Thyroid gland (tissue), 4 donors: ENCODE measurements around the gene SEPTIN1. TPM values are rescaled to one million over a fixed set of nuclear protein-coding genes. Genes with fewer than 3 reads are reported as not detected.
A peak's percentile ranks its signal among the peaks of the same experiment; 100 is the strongest.

Experiments used
- DNase-seq, 2 donors: peaks; one replicate each; pipeline ENCODE4 v3.0.0-alpha.2; 2019
- H3K27ac ChIP-seq, 3 donors: fragments of 200-600 bp; sonication (generic); 1 replicate in 2 of 3; 2 replicates in 1 of 3; pipeline ENCODE4 v1.5.1; 2016 to 2019; ENCODE audit warnings: mild to moderate bottlenecking in 1 of 3, moderate library complexity in 1 of 3
- H3K27me3 ChIP-seq: fragments of 200-600 bp; sonication (generic); one replicate; pipeline ENCODE4 v1.5.1; 2019
- H3K36me3 ChIP-seq, 2 donors: fragments of 200-600 bp; sonication (generic); one replicate each; pipeline ENCODE4 v1.5.1; 2016 to 2019
- H3K4me1 ChIP-seq, 2 donors: fragments of 200-600 bp; sonication (generic); one replicate each; pipeline ENCODE4 v1.5.1; 2017 to 2019
- H3K4me3 ChIP-seq, 3 donors: fragments of 200-600 bp; sonication (generic); replicated peaks in 1 of 3; 1 replicate in 2 of 3; 2 replicates in 1 of 3; pipeline ENCODE4 v1.5.1; 2016; ENCODE audit warnings: mild to moderate bottlenecking in 1 of 3
- H3K9me3 ChIP-seq: fragments of 200-600 bp; sonication (generic); one replicate; pipeline ENCODE4 v1.5.1; 2017
- POLR2A ChIP-seq, 2 donors: fragments of 450-650 bp; IDR thresholded peaks; one replicate each; pipeline ENCODE4 v1.6.1; 2017; ENCODE audit warnings: antibody characterized with exemption in 2 of 2, mild to moderate bottlenecking in 2 of 2, moderate library complexity in 1 of 2
- WGBS, 2 donors: methylation state at CpG; one replicate each; pipeline ENCODE4 v1.1.5; 2017; 5-methylcytosine and 5-hydroxymethylcytosine counted together
- intact Hi-C: fragments of 100-400 bp; cut with DNase I; formaldehyde crosslinking; loops from one replicate; pipeline ENCODE4 v1.15.1; 2023
- total RNA-seq, 4 donors: library from RNA; depleted of rRNA; stranded (reverse); fragments of >200 nt; gene quantifications; one replicate each; pipeline ENCODE4 v1.2.3, GENCODE V29; 2016
- TF ChIP-seq, protein P1 (sequence below), 6 experiments: fragments of 200-600 bp in 3 of 6; fragments of 450-650 bp in 3 of 6; sonication (generic) in 3 of 6; IDR thresholded peaks; one replicate each; pipeline ENCODE4 v1.5.1; 2016 to 2019; ENCODE audit warnings: antibody characterized with exemption in 6 of 6, mild to moderate bottlenecking in 2 of 6, inconsistent platforms in 1 of 6, moderate library complexity in 1 of 6

Gene SEPTIN1
- total RNA-seq, 4 donors from 2014 or later: 0.56 to 3.4 (median 1.4) TPM

DNA sequence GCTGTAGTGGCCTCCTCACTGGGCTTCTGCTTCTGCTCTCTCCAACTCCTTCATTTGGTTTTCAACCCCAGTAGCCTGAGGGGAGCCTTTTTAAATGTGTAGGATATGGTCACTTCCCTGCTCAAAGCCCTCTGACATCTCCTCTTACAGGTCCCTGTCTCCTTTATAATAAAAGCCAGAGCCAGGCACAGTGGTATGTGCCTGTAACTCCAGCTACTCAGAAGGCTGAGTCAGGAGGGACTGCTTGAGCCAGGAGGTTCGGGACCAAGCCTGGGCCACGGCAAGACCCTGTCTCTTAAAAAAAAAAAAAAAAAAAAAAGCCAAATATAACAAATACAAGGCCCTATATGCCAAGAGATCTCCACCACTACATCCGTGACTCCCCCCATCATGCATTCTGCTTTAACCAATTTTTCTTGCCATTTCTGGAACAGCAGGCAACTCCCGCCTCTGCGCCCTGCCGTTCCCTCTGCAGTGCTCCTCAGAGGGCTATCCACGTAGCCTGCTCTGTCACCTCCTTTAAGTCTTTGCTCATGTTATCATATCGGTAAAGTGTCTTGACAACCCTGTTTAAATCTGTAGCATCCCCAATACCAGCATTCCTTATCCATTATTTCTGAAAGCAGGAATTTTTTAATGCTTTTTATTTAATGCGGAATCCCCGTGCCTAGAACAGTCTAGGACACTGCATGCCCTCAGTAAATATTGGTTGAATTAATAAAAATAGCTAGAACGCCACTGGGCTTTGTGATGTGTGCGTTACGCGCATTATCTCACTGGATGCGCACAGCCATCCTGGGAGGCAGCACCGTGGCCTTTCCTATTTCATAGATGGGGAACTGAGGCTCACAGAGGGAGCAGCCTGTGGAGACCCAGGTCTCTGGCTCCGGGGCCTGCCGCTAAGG lies 34.5 kb upstream of the SEPTIN1 start:
- H3K9me3 ChIP-seq: no peaks in the 10 kb centered on the region
- H3K4me3 ChIP-seq: peak overlapping the region in 2 of 3 donors; percentile 25 to 42
- H3K27ac ChIP-seq: peak overlapping the region in 2 of 3 donors; percentile 69 to 82
- TF ChIP-seq POLR2A (IDR thresholded peaks at IDR 0.05): no peak
- TF ChIP-seq, protein P1, sequence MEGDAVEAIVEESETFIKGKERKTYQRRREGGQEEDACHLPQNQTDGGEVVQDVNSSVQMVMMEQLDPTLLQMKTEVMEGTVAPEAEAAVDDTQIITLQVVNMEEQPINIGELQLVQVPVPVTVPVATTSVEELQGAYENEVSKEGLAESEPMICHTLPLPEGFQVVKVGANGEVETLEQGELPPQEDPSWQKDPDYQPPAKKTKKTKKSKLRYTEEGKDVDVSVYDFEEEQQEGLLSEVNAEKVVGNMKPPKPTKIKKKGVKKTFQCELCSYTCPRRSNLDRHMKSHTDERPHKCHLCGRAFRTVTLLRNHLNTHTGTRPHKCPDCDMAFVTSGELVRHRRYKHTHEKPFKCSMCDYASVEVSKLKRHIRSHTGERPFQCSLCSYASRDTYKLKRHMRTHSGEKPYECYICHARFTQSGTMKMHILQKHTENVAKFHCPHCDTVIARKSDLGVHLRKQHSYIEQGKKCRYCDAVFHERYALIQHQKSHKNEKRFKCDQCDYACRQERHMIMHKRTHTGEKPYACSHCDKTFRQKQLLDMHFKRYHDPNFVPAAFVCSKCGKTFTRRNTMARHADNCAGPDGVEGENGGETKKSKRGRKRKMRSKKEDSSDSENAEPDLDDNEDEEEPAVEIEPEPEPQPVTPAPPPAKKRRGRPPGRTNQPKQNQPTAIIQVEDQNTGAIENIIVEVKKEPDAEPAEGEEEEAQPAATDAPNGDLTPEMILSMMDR (IDR thresholded peaks at IDR 0.05): no peak
- H3K4me1 ChIP-seq: peaks cover 4 to 5% of the 10 kb centered on the region in 2 donors
- no peak for DNase-seq
- intact Hi-C loops: no loop called here
- H3K27me3 ChIP-seq: no peaks in the 10 kb centered on the region
- H3K36me3 ChIP-seq: no peaks in the 10 kb centered on the region
- 69 to 70% methylated on average over 17 of the region's 18 CpGs for WGBS, 2 donors

- no peaks in the 10 kb centered on the region for H3K9me3 ChIP-seq
- no peaks in the 10 kb centered on the region for H3K36me3 ChIP-seq
- TF ChIP-seq, protein P1 (IDR thresholded peaks at IDR 0.05): no peak
- no peak for TF ChIP-seq POLR2A (IDR thresholded peaks at IDR 0.05)
- peaks cover 4 to 5% of the 10 kb centered on the region in 2 donors for H3K4me1 ChIP-seq
- H3K4me3 ChIP-seq: no peak overlapping the region
- intact Hi-C loops: no loop called here
- H3K27ac ChIP-seq: no peak overlapping the region
- WGBS, 2 donors: 97% methylated on average over 4 of the region's 4 CpGs
- DNase-seq: no peak
- H3K27me3 ChIP-seq: no peaks in the 10 kb centered on the region
These were observed 33.8 kb upstream of the SEPTIN1 start for GRCh38 chr16:30416047-30416603.

GRCh38 chr16:30414159-30414558 lies 31.8 kb upstream of the SEPTIN1 start:
- WGBS, 2 donors: 95 to 96% methylated on average over 5 of the region's 5 CpGs
- H3K27me3 ChIP-seq: no peaks in the 10 kb centered on the region
- no peak for DNase-seq
- TF ChIP-seq, protein P1 (IDR thresholded peaks at IDR 0.05): no peak
- no peak for TF ChIP-seq POLR2A (IDR thresholded peaks at IDR 0.05)
- H3K4me1 ChIP-seq: peaks cover 5 to 7% of the 10 kb centered on the region in 2 donors
- H3K9me3 ChIP-seq: no peaks in the 10 kb centered on the region
- H3K27ac ChIP-seq: no peak overlapping the region
- intact Hi-C loops: no loop called here
- H3K4me3 ChIP-seq: no peak overlapping the region
- no peaks in the 10 kb centered on the region for H3K36me3 ChIP-seq

DNA sequence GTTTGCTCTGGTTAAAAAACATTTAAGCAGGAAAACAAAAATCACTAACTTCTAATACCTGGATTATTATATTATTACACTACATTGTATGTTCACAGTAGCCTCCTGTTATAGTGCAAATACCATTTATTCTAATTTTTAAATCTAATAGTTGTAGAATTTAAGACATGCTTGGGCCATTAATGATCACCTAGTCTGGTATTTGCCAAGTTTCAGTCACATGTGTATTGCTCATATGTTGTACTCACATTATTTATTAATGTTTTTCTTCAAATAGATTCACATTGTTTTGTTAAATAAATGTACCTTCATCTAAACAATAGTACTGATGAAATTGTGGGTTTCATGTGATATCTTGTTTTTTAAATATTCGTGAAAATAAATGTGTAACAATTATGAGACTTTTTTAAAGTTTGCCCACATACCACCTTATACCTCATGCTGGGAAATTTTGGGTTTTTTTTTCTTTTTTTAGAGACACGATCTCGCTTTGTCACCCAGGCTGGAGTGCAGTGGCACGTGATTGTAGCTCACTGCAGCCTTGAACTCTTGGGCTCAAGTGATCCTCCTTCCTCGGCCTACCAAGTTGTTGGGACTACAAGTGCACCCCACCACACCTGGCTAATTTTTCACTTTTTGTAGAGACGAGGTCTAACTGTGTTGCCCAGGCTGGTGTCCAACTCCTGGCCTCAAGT lies 30.9 kb upstream of the SEPTIN1 start:
- Histone ChIP-seq H3K4me1 (peaks cover 6 to 9% of the 10 kb centered on the region in 2 donors), H3K27ac (no peak overlapping the region), H3K9me3 (no peaks in the 10 kb centered on the region), H3K4me3 (no peak overlapping the region), H3K36me3 (no peaks in the 10 kb centered on the region), H3K27me3 (no peaks in the 10 kb centered on the region)
- 89 to 90% methylated on average over 6 of the region's 6 CpGs for WGBS, 2 donors
- no peak for DNase-seq
- intact Hi-C loops: no loop called here
- TF ChIP-seq POLR2A (IDR thresholded peaks at IDR 0.05): no peak
- TF ChIP-seq, protein P1 (IDR thresholded peaks at IDR 0.05): no peak
